Measurements from ENCODE around the gene ARID3C.

DNA sequence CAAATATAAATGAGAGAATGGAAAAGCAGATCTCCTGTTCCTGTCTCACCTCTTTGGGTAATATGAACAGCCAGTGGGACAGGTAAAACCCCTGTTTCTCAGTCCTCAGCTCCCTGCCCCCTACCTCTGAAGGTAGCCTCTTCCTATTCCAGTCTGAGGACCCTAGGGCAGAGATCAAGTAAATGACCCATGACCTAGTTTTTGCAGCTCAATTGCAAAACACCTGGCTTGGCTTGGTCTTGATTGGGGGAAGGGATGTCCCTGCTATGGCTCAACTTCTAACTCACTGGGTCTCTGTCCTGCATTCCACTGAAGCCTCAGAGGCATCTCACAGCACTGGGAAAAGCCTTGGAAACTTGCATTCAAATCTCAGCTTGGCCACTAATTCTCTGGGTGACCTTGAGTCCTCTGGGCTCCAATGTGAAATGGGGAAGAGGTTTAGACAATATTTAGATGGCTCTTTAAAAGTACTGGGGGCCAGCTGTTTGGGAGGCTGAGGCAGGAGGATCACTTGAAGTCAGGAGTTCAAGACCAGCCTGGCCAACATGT, 16.0 kb upstream of the ARID3C start:
- no peak for TF ChIP-seq EP300 (IDR thresholded peaks at IDR 0.05)
- TF ChIP-seq, protein P1, sequence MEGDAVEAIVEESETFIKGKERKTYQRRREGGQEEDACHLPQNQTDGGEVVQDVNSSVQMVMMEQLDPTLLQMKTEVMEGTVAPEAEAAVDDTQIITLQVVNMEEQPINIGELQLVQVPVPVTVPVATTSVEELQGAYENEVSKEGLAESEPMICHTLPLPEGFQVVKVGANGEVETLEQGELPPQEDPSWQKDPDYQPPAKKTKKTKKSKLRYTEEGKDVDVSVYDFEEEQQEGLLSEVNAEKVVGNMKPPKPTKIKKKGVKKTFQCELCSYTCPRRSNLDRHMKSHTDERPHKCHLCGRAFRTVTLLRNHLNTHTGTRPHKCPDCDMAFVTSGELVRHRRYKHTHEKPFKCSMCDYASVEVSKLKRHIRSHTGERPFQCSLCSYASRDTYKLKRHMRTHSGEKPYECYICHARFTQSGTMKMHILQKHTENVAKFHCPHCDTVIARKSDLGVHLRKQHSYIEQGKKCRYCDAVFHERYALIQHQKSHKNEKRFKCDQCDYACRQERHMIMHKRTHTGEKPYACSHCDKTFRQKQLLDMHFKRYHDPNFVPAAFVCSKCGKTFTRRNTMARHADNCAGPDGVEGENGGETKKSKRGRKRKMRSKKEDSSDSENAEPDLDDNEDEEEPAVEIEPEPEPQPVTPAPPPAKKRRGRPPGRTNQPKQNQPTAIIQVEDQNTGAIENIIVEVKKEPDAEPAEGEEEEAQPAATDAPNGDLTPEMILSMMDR (IDR thresholded peaks at IDR 0.05): no peak
